ENCODE data around the gene TBC1D8.

GRCh38 chr2:101145406-101145805, 5.8 kb downstream of the TBC1D8 start:
- TF ChIP-seq ARNTL (CRISPR knock-in tag; IDR thresholded peaks at IDR 0.05; ENCODE audit: borderline replicate concordance, low read depth) (no peak), RARB (CRISPR knock-in tag; IDR thresholded peaks at IDR 0.05) (no peak), ZNF70 (CRISPR knock-in tag; IDR thresholded peaks at IDR 0.05) (no peak), OSR1 (CRISPR knock-in tag; IDR thresholded peaks at IDR 0.05) (no peak), ZFP30 (CRISPR knock-in tag; IDR thresholded peaks at IDR 0.05) (no peak), PATZ1 (CRISPR knock-in tag; IDR thresholded peaks at IDR 0.05; ENCODE audit: borderline replicate concordance) (no peak), GLIS3 (CRISPR knock-in tag; IDR thresholded peaks at IDR 0.05) (no peak), CSDC2 (CRISPR knock-in tag; IDR thresholded peaks at IDR 0.05) (no peak), PPARA (CRISPR knock-in tag; IDR thresholded peaks at IDR 0.05; ENCODE audit: borderline replicate concordance) (no peak), SNAI2 (CRISPR knock-in tag; IDR thresholded peaks at IDR 0.05) (no peak), CREB5 (CRISPR knock-in tag; IDR thresholded peaks at IDR 0.05; ENCODE audit: low read depth) (no peak), ZFP3 (CRISPR knock-in tag; IDR thresholded peaks at IDR 0.05) (no peak), ESRRG (CRISPR knock-in tag; IDR thresholded peaks at IDR 0.05) (no peak), ZNF8 (CRISPR knock-in tag; IDR thresholded peaks at IDR 0.05) (no peak)

Measured in SK-N-SH treated with all-trans-retinoic acid at 6 μM for 48 hours (cell line).